Progenitor cell of endocrine pancreas (in vitro differentiated cells): ENCODE measurements around the gene ERBB4. TPM values are rescaled to one million over a fixed set of nuclear protein-coding genes. Genes with fewer than 3 reads are reported as not detected.

ENCODE experiments used
- DNase-seq: peaks from one replicate; pipeline ENCODE4 v3.0.0; 2021; ENCODE audit warnings: low spot score; ENCODE audit not compliant: unreplicated experiment
- H3K27ac Mint-ChIP-seq: 2 replicates; pipeline ENCODE4 v1.8.0; 2021; ENCODE audit warnings: mild to moderate bottlenecking, moderate library complexity, mixed read lengths
- H3K27me3 Mint-ChIP-seq: 2 replicates; pipeline ENCODE4 v1.8.0; 2021; ENCODE audit warnings: mixed read lengths
- H3K36me3 Mint-ChIP-seq: 2 replicates; pipeline ENCODE4 v1.8.0; 2022; ENCODE audit warnings: mixed read lengths; ENCODE audit not compliant: insufficient read depth
- H3K4me1 Mint-ChIP-seq: 2 replicates; pipeline ENCODE4 v1.8.0; 2021; ENCODE audit warnings: low read depth, mixed read lengths
- H3K4me3 Mint-ChIP-seq: 2 replicates; pipeline ENCODE4 v1.8.0; 2021; ENCODE audit warnings: low read depth, mild to moderate bottlenecking, moderate library complexity, mixed read lengths
- H3K9me3 Mint-ChIP-seq: 2 replicates; pipeline ENCODE4 v1.8.0; 2021; ENCODE audit warnings: low read depth, mixed read lengths
- total RNA-seq: library from RNA; stranded (reverse); gene quantifications from 2 replicates; pipeline ENCODE4 v1.2.1, GENCODE V29; 2021
- TF ChIP-seq, protein P1 (sequence below): fragments of 200-600 bp; sonication (generic); IDR thresholded peaks from one replicate; pipeline ENCODE4 v1.5.0; 2021; ENCODE audit warnings: antibody characterized with exemption, mild to moderate bottlenecking; ENCODE audit not compliant: unreplicated experiment

The ERBB4 gene
- total RNA-seq, 1 donor from 2014 or later = 43.8 TPM

DNA sequence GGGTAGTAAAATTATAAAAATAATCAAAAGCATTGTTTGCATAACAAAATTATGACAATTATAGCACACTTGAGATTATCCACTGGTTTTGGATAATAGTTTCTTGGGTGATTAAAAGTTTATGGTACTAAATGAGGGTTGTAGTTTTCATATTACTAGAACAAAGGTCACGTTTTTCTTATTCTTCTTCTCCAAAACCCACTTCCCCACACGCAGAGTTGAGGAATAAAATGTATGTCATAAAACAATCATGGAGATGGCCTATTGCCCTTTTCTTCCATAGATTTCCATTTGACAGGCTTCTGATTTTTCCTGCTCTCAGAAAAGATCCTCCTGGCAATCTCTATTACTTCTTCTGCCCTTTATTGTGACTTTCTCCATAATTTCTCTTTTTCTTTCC lies 863.9 kb downstream of the ERBB4 start:
- Mint-ChIP-seq H3K27ac (no peak overlapping the region), H3K36me3 (peaks cover 6% of the 10 kb centered on the region)

DNA sequence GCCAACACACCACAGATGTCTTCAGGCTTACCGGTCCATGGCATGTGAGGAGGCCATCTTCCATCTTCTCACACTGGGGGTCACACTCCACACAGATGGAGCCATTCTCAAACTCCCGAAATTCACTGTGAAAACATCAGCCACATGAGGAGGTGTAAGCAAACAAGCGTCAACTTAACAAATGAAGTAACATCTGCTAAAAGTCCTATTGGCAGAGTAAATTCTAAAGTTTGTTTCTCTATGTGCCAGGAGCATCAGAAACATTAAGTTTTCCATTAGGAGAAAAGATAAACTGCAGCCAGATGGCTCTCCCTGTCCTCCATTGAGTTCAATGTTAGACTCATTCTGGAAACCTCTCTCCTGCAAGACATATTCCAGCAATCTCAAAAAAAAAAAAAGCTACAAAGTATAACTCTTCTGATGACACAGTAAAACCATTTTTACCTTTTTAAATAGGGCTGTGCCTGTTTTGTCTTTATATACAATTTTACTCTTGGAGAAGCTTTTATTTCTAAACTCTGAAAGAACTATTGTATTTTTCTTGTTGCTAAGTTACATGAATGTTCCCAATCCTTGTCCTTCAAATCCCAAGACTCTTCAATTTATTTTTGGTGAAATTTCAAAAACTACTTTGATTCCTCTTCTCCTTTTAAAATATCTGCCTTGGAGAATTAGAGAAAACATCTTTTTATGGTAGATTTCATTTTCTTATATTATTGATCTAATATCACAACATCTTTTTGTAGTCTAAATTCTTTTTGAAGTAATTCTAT lies 865.3 kb downstream of the ERBB4 start:
- Mint-ChIP-seq H3K4me1 (no peaks in the 10 kb centered on the region), H3K27me3 (no peaks in the 10 kb centered on the region), H3K4me3 (no peak overlapping the region), H3K27ac (no peak overlapping the region), H3K36me3 (peaks cover 3% of the 10 kb centered on the region), H3K9me3 (no peaks in the 10 kb centered on the region)
- TF ChIP-seq, protein P1, sequence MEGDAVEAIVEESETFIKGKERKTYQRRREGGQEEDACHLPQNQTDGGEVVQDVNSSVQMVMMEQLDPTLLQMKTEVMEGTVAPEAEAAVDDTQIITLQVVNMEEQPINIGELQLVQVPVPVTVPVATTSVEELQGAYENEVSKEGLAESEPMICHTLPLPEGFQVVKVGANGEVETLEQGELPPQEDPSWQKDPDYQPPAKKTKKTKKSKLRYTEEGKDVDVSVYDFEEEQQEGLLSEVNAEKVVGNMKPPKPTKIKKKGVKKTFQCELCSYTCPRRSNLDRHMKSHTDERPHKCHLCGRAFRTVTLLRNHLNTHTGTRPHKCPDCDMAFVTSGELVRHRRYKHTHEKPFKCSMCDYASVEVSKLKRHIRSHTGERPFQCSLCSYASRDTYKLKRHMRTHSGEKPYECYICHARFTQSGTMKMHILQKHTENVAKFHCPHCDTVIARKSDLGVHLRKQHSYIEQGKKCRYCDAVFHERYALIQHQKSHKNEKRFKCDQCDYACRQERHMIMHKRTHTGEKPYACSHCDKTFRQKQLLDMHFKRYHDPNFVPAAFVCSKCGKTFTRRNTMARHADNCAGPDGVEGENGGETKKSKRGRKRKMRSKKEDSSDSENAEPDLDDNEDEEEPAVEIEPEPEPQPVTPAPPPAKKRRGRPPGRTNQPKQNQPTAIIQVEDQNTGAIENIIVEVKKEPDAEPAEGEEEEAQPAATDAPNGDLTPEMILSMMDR = no peak
- DNase-seq = no peak

More for the DNA sequence above, 863.9 kb downstream of the ERBB4 start:
- no peaks in the 10 kb centered on the region for H3K27me3 Mint-ChIP-seq
- DNase-seq = no peak
- no peak overlapping the region for H3K4me3 Mint-ChIP-seq
- no peaks in the 10 kb centered on the region for H3K4me1 Mint-ChIP-seq
- TF ChIP-seq, protein P1 = no peak
- H3K9me3 Mint-ChIP-seq = no peaks in the 10 kb centered on the region

- Mint-ChIP-seq H3K27me3 (no peaks in the 10 kb centered on the region), H3K9me3 (no peaks in the 10 kb centered on the region)
Observed at GRCh38 chr2:211671977-211672376, 866.6 kb downstream of the ERBB4 start.

GRCh38 chr2:211665299-211665698 lies 873.3 kb downstream of the ERBB4 start:
- no peak for DNase-seq
- H3K36me3 Mint-ChIP-seq = peaks cover 4% of the 10 kb centered on the region
- H3K4me1 Mint-ChIP-seq = no peaks in the 10 kb centered on the region
- TF ChIP-seq, protein P1 = no peak
- peaks cover 3% of the 10 kb centered on the region for H3K9me3 Mint-ChIP-seq
- peak overlapping the region; percentile 23 for H3K27ac Mint-ChIP-seq
- no peaks in the 10 kb centered on the region for H3K27me3 Mint-ChIP-seq
- no peak overlapping the region for H3K4me3 Mint-ChIP-seq

More at GRCh38 chr2:211671977-211672376, 866.6 kb downstream of the ERBB4 start:
- H3K36me3 Mint-ChIP-seq = peaks cover 2% of the 10 kb centered on the region
- no peaks in the 10 kb centered on the region for H3K4me1 Mint-ChIP-seq
- H3K4me3 Mint-ChIP-seq = no peak overlapping the region
- TF ChIP-seq, protein P1 = no peak
- no peak overlapping the region for H3K27ac Mint-ChIP-seq
- DNase-seq = no peak

GRCh38 chr2:211664321-211664720 lies 874.3 kb downstream of the ERBB4 start:
- H3K4me1 Mint-ChIP-seq = peaks cover 1% of the 10 kb centered on the region
- DNase-seq = no peak
- H3K27me3 Mint-ChIP-seq = no peaks in the 10 kb centered on the region
- H3K27ac Mint-ChIP-seq = no peak overlapping the region
- H3K36me3 Mint-ChIP-seq = peaks cover 4% of the 10 kb centered on the region
- H3K9me3 Mint-ChIP-seq = peaks cover 3% of the 10 kb centered on the region
- H3K4me3 Mint-ChIP-seq = no peak overlapping the region
- TF ChIP-seq, protein P1 = no peak
